Fibroblast of lung (primary cell): ENCODE measurements around the gene C16orf74.

Experiments used
- CTCF ChIP-seq, 2 donors: IDR thresholded peaks in 1 of 2; conservative IDR thresholded peaks in 1 of 2; 1 replicate in 1 of 2; 2 replicates in 1 of 2; pipeline ENCODE4 v1.5.1; 2011 to 2012; ENCODE audit warnings: low read length in 2 of 2, control low read depth in 1 of 2, inconsistent platforms in 1 of 2, low read depth in 1 of 2, mild to moderate bottlenecking in 1 of 2
- EZH2 ChIP-seq: IDR thresholded peaks from 2 replicates; pipeline ENCODE4 v1.5.1; 2012; ENCODE audit warnings: low read length, control low read depth, mild to moderate bottlenecking; ENCODE audit errors: missing control alignments

- TF ChIP-seq EZH2 (no peak), CTCF (conservative IDR thresholded peaks at IDR 0.05 in 1 of 2, IDR thresholded peaks at IDR 0.05 in 1 of 2; ENCODE audit: low read depth in 1 of 2, low read length in 2 of 2) (no peak)
These were observed 89.8 kb downstream of the C16orf74 start for GRCh38 chr16:85660843-85661739.
